Measurements from ENCODE around the gene CCDC196.

Gene CCDC196

GRCh38 chr14:66477567-66477966, 8.6 kb upstream of the CCDC196 start:
- TF ChIP-seq, protein P1, sequence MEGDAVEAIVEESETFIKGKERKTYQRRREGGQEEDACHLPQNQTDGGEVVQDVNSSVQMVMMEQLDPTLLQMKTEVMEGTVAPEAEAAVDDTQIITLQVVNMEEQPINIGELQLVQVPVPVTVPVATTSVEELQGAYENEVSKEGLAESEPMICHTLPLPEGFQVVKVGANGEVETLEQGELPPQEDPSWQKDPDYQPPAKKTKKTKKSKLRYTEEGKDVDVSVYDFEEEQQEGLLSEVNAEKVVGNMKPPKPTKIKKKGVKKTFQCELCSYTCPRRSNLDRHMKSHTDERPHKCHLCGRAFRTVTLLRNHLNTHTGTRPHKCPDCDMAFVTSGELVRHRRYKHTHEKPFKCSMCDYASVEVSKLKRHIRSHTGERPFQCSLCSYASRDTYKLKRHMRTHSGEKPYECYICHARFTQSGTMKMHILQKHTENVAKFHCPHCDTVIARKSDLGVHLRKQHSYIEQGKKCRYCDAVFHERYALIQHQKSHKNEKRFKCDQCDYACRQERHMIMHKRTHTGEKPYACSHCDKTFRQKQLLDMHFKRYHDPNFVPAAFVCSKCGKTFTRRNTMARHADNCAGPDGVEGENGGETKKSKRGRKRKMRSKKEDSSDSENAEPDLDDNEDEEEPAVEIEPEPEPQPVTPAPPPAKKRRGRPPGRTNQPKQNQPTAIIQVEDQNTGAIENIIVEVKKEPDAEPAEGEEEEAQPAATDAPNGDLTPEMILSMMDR (conservative IDR thresholded peaks at IDR 0.05), result no peak
- no peak overlapping the region for H3K27ac ChIP-seq

- no peak overlapping the region for H3K27ac ChIP-seq
- TF ChIP-seq, protein P1 (conservative IDR thresholded peaks at IDR 0.05), result no peak
Measured at GRCh38 chr14:66482873-66483272, 3.3 kb upstream of the CCDC196 start.

DNA sequence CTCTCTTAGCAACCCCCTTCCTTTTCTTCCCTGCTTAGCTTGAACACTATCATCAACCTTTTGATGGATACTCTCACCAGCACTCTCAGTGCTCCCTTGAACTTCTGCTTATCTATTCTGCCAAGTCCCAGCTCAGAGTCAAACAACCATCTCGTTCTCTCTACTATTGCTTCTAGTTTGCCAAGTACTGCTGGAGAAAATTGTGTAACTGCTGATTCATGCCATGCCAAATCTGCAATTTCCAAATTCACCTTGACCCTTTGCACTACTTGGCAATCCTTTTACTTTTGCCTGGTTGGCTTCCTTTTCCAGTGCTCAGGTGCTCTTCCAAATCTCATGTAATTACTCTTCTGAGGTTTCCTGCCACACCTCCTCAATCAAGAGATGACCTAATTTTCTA, 2.8 kb upstream of the CCDC196 start:
- TF ChIP-seq, protein P1 (conservative IDR thresholded peaks at IDR 0.05), result no peak

DNA sequence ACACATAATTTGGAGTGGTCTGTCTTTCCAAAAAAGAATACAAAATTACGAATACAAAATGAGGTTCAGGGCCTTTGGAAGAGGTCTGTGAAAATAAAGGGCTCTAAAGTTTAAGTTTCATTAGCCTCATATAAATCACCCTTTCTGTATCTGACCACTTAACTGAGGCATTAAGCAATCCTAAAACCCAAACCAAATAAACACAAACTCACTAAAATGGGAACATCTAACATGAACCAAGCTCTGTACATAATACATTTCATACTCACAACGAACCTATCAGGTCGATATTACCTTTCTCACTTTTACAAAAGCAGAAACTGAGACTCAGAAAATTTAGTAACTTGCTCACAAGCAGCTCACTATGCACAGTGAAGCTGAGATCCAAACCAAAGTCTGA, 1.1 kb upstream of the CCDC196 start:
- no peak overlapping the region for H3K27ac ChIP-seq
- TF ChIP-seq, protein P1 (conservative IDR thresholded peaks at IDR 0.05), result no peak

More for the DNA sequence above, 2.8 kb upstream of the CCDC196 start:
- H3K27ac ChIP-seq, result no peak overlapping the region

DNA sequence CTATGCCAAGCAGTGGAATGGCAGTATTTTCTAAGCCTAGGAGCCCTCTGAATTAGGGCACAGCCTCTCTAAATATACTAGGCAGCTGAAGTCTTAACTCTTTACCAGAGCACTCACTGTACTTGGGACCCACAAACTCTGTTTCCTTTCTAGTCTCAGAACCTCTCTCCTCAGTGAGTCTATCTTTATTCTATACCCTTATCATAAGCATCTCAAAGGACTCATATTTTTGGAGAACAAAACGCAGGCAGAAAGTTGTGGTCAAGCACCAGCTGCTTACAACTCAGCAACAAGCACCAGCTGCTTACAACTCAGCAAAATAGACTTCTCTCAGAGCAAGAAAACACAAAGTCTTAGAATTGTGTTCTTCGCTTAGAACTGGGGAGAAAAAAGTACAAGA, 993 bp downstream of the CCDC196 start:
- no peak overlapping the region for H3K27ac ChIP-seq
- TF ChIP-seq, protein P1 (conservative IDR thresholded peaks at IDR 0.05), result no peak

GRCh38 chr14:66490143-66491111, 4.3 kb downstream of the CCDC196 start:
- TF ChIP-seq, protein P1 (conservative IDR thresholded peaks at IDR 0.05), result no peak
- H3K27ac ChIP-seq, result no peak overlapping the region

DNA sequence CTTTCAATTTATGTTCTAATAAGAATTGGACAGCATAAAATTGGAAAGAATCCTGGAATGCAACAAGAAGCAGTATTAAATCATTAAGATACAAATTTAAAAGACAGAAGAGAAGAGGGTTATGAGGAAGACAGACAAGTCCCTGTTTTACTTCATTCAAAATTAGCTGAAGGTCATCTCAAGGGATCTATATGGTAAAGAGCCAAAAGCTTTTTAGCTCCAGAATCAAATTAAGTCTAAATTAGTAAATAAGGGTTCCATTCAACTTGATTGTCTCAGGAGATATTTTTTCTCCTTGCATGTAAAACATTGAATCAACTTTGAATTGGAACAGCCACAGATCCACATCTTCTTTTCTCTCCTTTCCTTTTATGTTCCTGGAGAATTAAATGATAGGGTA, 7.6 kb downstream of the CCDC196 start:
- no peak overlapping the region for H3K27ac ChIP-seq
- TF ChIP-seq, protein P1 (conservative IDR thresholded peaks at IDR 0.05), result no peak

Data from VCaP (cell line).